Measurements from ENCODE around the gene ATG10. TPM values are rescaled to one million over a fixed set of nuclear protein-coding genes. Genes with fewer than 3 reads are reported as not detected.

The ATG10 gene
- total RNA-seq, 4 donors from 2014 or later: 5.6 to 10.7 (median 8.3) TPM

DNA sequence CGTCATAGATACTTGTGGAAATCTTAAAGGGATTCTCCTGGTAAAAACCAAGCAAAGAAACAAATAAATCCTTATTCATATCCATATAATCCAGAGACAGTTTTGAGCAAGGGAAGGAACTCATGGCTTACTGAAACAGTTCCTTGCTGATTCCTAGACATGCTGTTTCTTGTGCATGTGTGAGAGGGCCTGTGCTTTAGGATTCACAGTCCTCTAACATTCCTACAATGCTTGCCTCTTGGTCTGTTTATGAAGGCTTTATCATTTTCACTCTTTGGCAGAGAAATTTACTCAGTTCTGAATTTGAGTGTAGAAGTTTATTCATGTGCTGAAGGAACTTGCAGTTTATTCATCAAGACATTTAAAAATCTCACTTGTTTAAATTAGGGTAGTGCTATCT is 183.0 kb downstream of the ATG10 start:
- H3K36me3 ChIP-seq: no peaks in the 10 kb centered on the region
- WGBS: 100% methylated on average over 1 of the region's 1 CpG
- DNase-seq (ENCODE audit: low spot score in 2 of 2): no peak

GRCh38 chr5:82155305-82155704 is 183.5 kb downstream of the ATG10 start:
- Histone ChIP-seq H3K9me3 (no peaks in the 10 kb centered on the region), H3K4me1 (no peaks in the 10 kb centered on the region), H3K36me3 (no peaks in the 10 kb centered on the region), H3K27ac (no peak overlapping the region), H3K4me3 (no peak overlapping the region), H3K27me3 (no peaks in the 10 kb centered on the region)
- TF ChIP-seq CTCF (IDR thresholded peaks at IDR 0.05): no peak
- no peak for TF ChIP-seq EP300 (IDR thresholded peaks at IDR 0.05)
- TF ChIP-seq POLR2A (IDR thresholded peaks at IDR 0.05): no peak
- no peak for TF ChIP-seq POLR2AphosphoS5 (IDR thresholded peaks at IDR 0.05)
- 88% methylated on average over 1 of the region's 1 CpG for WGBS
- no peak for DNase-seq (ENCODE audit: low spot score in 2 of 2)

More for the DNA sequence above, 183.0 kb downstream of the ATG10 start:
- TF ChIP-seq POLR2AphosphoS5 (IDR thresholded peaks at IDR 0.05) (no peak), POLR2A (IDR thresholded peaks at IDR 0.05) (no peak), CTCF (IDR thresholded peaks at IDR 0.05) (no peak), EP300 (IDR thresholded peaks at IDR 0.05) (no peak)
- Histone ChIP-seq H3K27ac (no peak overlapping the region), H3K9me3 (no peaks in the 10 kb centered on the region), H3K4me3 (no peak overlapping the region), H3K4me1 (no peaks in the 10 kb centered on the region), H3K27me3 (no peaks in the 10 kb centered on the region)

- 82% methylated on average over 4 of the region's 4 CpGs for WGBS
- H3K4me3 ChIP-seq: no peak overlapping the region
- TF ChIP-seq CTCF (IDR thresholded peaks at IDR 0.05) (no peak), EP300 (IDR thresholded peaks at IDR 0.05) (no peak), POLR2A (IDR thresholded peaks at IDR 0.05) (no peak), POLR2AphosphoS5 (IDR thresholded peaks at IDR 0.05) (no peak)
- no peaks in the 10 kb centered on the region for H3K9me3 ChIP-seq
- no peaks in the 10 kb centered on the region for H3K27me3 ChIP-seq
- H3K36me3 ChIP-seq: no peaks in the 10 kb centered on the region
- no peaks in the 10 kb centered on the region for H3K4me1 ChIP-seq
- DNase-seq (ENCODE audit: low spot score in 2 of 2): no peak
- no peak overlapping the region for H3K27ac ChIP-seq
Measured at GRCh38 chr5:82156874-82157273, 185.1 kb downstream of the ATG10 start.

DNA sequence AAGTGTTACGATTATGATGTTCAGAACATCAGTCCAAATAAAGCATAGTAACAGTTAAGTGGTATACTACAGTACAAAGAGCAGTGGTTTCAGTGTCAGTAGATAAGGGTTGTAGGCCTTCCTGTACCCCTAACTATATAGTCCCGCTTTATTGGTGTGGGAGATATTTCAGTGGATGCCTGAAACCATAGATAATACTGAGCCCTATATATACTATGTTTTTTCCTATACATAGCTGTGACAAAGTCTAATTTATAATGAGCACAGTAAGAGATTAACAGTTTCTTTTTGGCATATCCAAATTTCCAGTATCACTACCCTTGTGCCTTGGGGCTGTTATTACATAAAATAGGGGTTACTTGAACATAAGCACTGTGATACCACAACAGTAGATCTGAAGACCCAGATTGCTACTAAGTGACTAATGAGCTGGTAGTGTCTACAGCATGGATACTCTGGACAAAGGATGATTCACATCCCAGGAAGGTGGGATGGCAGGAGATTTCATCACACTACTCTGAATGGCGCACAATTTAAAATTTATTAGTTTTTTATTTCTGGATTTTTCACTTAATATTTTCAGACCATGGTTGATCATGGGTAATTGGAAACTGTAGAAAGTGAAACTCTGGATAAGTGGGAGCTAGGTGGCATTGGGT is 187.1 kb downstream of the ATG10 start:
- TF ChIP-seq EP300 (IDR thresholded peaks at IDR 0.05): no peak
- no peak for TF ChIP-seq POLR2A (IDR thresholded peaks at IDR 0.05)
- TF ChIP-seq POLR2AphosphoS5 (IDR thresholded peaks at IDR 0.05): no peak
- TF ChIP-seq CTCF (IDR thresholded peaks at IDR 0.05): no peak
- 93% methylated on average over 3 of the region's 3 CpGs for WGBS
- H3K27ac ChIP-seq: no peak overlapping the region
- peaks cover 8% of the 10 kb centered on the region for H3K4me1 ChIP-seq
- H3K36me3 ChIP-seq: no peaks in the 10 kb centered on the region
- no peaks in the 10 kb centered on the region for H3K27me3 ChIP-seq
- H3K4me3 ChIP-seq: no peak overlapping the region
- no peaks in the 10 kb centered on the region for H3K9me3 ChIP-seq
- no peak for DNase-seq (ENCODE audit: low spot score in 2 of 2)

- H3K4me3 ChIP-seq: no peak overlapping the region
- H3K4me1 ChIP-seq: peaks cover 27% of the 10 kb centered on the region
- no peak for TF ChIP-seq POLR2A (IDR thresholded peaks at IDR 0.05)
- no peak for TF ChIP-seq CTCF (IDR thresholded peaks at IDR 0.05)
- TF ChIP-seq EP300 (IDR thresholded peaks at IDR 0.05): no peak
- TF ChIP-seq POLR2AphosphoS5 (IDR thresholded peaks at IDR 0.05): no peak
- H3K27me3 ChIP-seq: no peaks in the 10 kb centered on the region
- no peak overlapping the region for H3K27ac ChIP-seq
- H3K9me3 ChIP-seq: no peaks in the 10 kb centered on the region
- DNase-seq (ENCODE audit: low spot score in 2 of 2): no peak
- H3K36me3 ChIP-seq: no peaks in the 10 kb centered on the region
Measured at GRCh38 chr5:82160948-82161347, 189.1 kb downstream of the ATG10 start.

All from suprapubic skin (tissue), 4 donors.